GM12891 (cell line): Measurements from ENCODE around the gene ZNF385A.

Experiments used
- POLR2A ChIP-seq: IDR thresholded peaks from 2 replicates; pipeline ENCODE4 v1.6.1; 2011; ENCODE audit warnings: low read depth, low read length, control low read depth
- POLR2AphosphoS5 ChIP-seq: IDR thresholded peaks from 2 replicates; pipeline ENCODE4 v1.6.1; 2011; ENCODE audit warnings: low read depth, low read length, control low read depth

- TF ChIP-seq POLR2A (0 out of 2 replicates have a peak, but pooled peaks have one; percentile 36), POLR2AphosphoS5 (no peak)
Observed at GRCh38 chr12:54358945-54359761, 25.4 kb downstream of the ZNF385A start.
